Activated naive CD4-positive, alpha-beta T cell treated with anti-CD3 and anti-CD28 coated beads, Interleukin-2, amount 50 U/mL, for 24 hours (primary cell): ENCODE results near the gene MTM1.
A peak's percentile ranks its signal among the peaks of the same experiment; 100 is the strongest.

Experiments used
- H3K27ac Mint-ChIP-seq: one replicate; pipeline ENCODE4 v1.8.0; 2021; ENCODE audit warnings: mild to moderate bottlenecking, mixed read lengths
- H3K27me3 Mint-ChIP-seq: one replicate; pipeline ENCODE4 v1.8.0; 2021; ENCODE audit warnings: mixed read lengths
- H3K36me3 Mint-ChIP-seq: one replicate; pipeline ENCODE4 v1.8.0; 2021; ENCODE audit warnings: mixed read lengths
- H3K4me1 Mint-ChIP-seq: one replicate; pipeline ENCODE4 v1.8.0; 2021; ENCODE audit warnings: mixed read lengths
- H3K4me3 Mint-ChIP-seq: one replicate; pipeline ENCODE4 v1.8.0; 2021; ENCODE audit warnings: mild to moderate bottlenecking, mixed read lengths
- H3K9me3 Mint-ChIP-seq: one replicate; pipeline ENCODE4 v1.8.0; 2021; ENCODE audit warnings: mixed read lengths

MTM1 gene

GRCh38 chrX:150694738-150695410 is 126.5 kb downstream of the MTM1 start:
- H3K36me3 Mint-ChIP-seq: peaks cover 4% of the 10 kb centered on the region
- peak overlapping the region; percentile 91 for H3K27ac Mint-ChIP-seq
- peaks cover 61% of the 10 kb centered on the region for H3K4me1 Mint-ChIP-seq
- no peaks in the 10 kb centered on the region for H3K9me3 Mint-ChIP-seq
- no peaks in the 10 kb centered on the region for H3K27me3 Mint-ChIP-seq
- peak overlapping the region; percentile 93 for H3K4me3 Mint-ChIP-seq

DNA sequence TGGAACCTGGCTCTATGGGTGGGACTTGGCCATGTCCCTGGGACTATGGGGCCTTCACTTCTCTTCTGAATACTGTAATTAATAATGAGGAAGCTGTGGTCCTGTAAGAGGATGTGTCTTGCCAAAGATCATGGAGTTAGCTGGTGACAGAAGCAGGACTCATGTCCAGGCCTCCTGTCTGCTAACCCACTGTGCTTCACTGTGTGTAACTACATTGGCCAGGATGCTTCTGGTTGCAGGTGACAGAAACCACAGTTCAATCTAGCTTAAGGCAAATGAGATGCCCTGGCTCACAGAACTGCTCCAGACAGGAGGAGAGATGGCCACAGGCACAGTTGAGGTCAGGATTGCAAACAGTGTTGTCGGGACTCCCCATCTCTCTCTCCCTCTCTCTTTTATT is 127.9 kb downstream of the MTM1 start:
- Mint-ChIP-seq H3K27me3 (no peaks in the 10 kb centered on the region), H3K36me3 (peaks cover 4% of the 10 kb centered on the region), H3K9me3 (no peaks in the 10 kb centered on the region), H3K27ac (peak overlapping the region; percentile 76), H3K4me1 (peaks cover 52% of the 10 kb centered on the region), H3K4me3 (peak overlapping the region; percentile 93)

DNA sequence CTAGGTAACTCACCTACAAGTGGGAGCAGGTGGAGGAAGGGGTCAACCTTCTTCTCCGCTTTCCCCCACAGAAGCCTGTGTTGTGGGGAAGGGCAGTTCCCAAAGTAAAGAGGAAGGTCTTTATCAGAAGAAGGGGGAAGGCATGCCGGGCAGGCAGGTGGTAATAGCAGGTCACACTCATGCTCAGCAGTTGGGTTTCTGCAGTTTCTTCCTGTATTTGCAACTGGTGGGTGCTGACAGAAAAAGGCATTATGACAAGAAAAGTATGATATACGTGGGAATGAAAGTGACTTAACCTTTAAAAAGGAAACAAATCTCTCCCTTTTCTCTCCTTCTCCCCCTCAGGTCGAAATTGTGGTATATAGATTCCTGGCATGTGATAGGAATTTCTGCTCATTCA is 128.4 kb downstream of the MTM1 start:
- H3K4me1 Mint-ChIP-seq: peaks cover 47% of the 10 kb centered on the region
- H3K4me3 Mint-ChIP-seq: peak overlapping the region; percentile 52
- peak overlapping the region; percentile 72 for H3K27ac Mint-ChIP-seq
- no peaks in the 10 kb centered on the region for H3K27me3 Mint-ChIP-seq
- peaks cover 4% of the 10 kb centered on the region for H3K36me3 Mint-ChIP-seq
- H3K9me3 Mint-ChIP-seq: no peaks in the 10 kb centered on the region

GRCh38 chrX:150697641-150698040 is 129.2 kb downstream of the MTM1 start:
- Mint-ChIP-seq H3K4me1 (peaks cover 39% of the 10 kb centered on the region), H3K27ac (peak overlapping the region; percentile 65), H3K36me3 (peaks cover 4% of the 10 kb centered on the region), H3K27me3 (no peaks in the 10 kb centered on the region), H3K4me3 (peak overlapping the region; percentile 19), H3K9me3 (no peaks in the 10 kb centered on the region)

GRCh38 chrX:150698981-150699380 is 130.6 kb downstream of the MTM1 start:
- Mint-ChIP-seq H3K4me1 (peaks cover 48% of the 10 kb centered on the region), H3K9me3 (no peaks in the 10 kb centered on the region), H3K27ac (peak overlapping the region; percentile 4), H3K27me3 (no peaks in the 10 kb centered on the region), H3K4me3 (no peak overlapping the region), H3K36me3 (peaks cover 9% of the 10 kb centered on the region)

- Mint-ChIP-seq H3K27me3 (no peaks in the 10 kb centered on the region), H3K4me3 (no peak overlapping the region), H3K36me3 (peaks cover 18% of the 10 kb centered on the region), H3K4me1 (peaks cover 53% of the 10 kb centered on the region), H3K27ac (peak overlapping the region; percentile 41), H3K9me3 (no peaks in the 10 kb centered on the region)
Observed at GRCh38 chrX:150700107-150700506, 131.7 kb downstream of the MTM1 start.

DNA sequence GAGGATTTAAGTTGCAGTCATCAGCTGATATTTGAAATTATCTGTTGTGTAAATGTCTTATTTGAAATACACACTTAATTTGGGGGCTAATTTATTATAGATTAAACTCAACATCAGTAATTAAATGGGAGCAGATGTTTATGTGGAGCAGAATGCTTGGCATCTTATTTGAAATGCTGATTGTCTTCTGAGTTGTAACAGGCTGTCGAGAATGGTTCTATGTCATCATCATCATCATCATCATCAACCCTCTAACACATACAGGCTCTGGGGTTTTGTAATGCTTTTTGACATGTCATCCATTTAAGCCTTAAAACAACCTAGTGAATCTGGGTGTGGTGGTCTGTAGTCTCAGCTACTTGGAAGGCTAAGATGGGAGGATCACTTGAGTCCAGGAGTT is 133.0 kb downstream of the MTM1 start:
- Mint-ChIP-seq H3K9me3 (no peaks in the 10 kb centered on the region), H3K36me3 (peaks cover 21% of the 10 kb centered on the region), H3K27me3 (no peaks in the 10 kb centered on the region), H3K4me1 (peaks cover 49% of the 10 kb centered on the region), H3K27ac (peak overlapping the region; percentile 35), H3K4me3 (no peak overlapping the region)

DNA sequence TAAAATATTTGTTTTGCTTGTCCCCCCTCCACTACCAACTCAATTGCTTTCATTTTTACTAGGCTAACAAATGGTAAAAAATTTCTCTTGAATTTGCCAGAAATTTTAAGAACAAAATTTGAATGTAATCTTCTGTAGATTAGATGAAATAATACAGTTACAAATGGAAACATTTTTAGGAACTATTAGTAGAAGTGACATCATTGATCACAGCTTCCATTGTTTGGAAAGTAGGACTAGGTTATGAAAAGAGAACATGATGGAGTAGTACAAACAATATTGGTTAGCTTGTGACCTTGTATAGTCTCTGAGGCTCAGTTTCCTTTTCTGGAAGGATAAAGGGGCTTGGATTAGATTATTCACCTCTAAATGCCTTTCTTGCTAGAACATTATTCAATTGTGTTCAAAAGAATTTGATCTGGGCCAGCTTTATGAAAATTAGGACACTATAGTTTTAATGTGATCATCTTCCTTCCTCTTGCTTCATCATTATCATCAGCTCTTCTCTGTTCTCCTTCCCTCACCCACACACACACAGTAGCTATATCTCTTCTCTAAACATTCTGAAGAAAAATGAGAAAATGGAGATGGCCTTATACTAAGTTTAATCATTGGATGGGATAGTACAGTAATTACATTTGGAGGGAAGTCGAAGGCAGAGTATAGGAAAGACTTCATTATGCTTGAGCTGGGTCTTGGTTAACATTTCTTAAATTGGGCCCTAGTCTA is 134.7 kb downstream of the MTM1 start:
- peaks cover 24% of the 10 kb centered on the region for H3K36me3 Mint-ChIP-seq
- no peaks in the 10 kb centered on the region for H3K9me3 Mint-ChIP-seq
- peak overlapping the region; percentile 92 for H3K27ac Mint-ChIP-seq
- H3K4me3 Mint-ChIP-seq: no peak overlapping the region
- H3K4me1 Mint-ChIP-seq: peaks cover 42% of the 10 kb centered on the region
- H3K27me3 Mint-ChIP-seq: no peaks in the 10 kb centered on the region

DNA sequence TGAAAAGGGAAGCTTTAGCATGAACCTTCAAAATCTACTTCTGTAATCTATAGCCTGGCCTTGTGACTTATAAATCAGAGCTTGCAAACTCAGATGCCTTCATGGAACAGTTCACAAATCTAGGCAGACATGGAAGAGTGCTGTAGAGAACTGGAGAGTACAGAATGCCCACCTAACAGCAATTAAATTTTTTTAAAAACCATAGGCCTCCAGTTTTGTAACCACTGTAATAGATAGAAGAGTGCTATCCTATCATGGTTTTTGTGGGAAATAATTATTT is 135.2 kb downstream of the MTM1 start:
- Mint-ChIP-seq H3K36me3 (peaks cover 24% of the 10 kb centered on the region), H3K4me1 (peaks cover 42% of the 10 kb centered on the region), H3K4me3 (no peak overlapping the region), H3K9me3 (no peaks in the 10 kb centered on the region), H3K27ac (peak overlapping the region; percentile 92), H3K27me3 (no peaks in the 10 kb centered on the region)

- Mint-ChIP-seq H3K27me3 (no peaks in the 10 kb centered on the region), H3K4me1 (peaks cover 44% of the 10 kb centered on the region), H3K4me3 (peak overlapping the region; percentile 33), H3K36me3 (peaks cover 24% of the 10 kb centered on the region), H3K27ac (peak overlapping the region; percentile 85), H3K9me3 (no peaks in the 10 kb centered on the region)
Observed at GRCh38 chrX:150704030-150704613, 135.7 kb downstream of the MTM1 start.

GRCh38 chrX:150712619-150713018 is 144.2 kb downstream of the MTM1 start:
- Mint-ChIP-seq H3K4me1 (peaks cover 56% of the 10 kb centered on the region), H3K27ac (peak overlapping the region; percentile 38), H3K9me3 (no peaks in the 10 kb centered on the region), H3K36me3 (peaks cover 6% of the 10 kb centered on the region), H3K4me3 (no peak overlapping the region), H3K27me3 (no peaks in the 10 kb centered on the region)

DNA sequence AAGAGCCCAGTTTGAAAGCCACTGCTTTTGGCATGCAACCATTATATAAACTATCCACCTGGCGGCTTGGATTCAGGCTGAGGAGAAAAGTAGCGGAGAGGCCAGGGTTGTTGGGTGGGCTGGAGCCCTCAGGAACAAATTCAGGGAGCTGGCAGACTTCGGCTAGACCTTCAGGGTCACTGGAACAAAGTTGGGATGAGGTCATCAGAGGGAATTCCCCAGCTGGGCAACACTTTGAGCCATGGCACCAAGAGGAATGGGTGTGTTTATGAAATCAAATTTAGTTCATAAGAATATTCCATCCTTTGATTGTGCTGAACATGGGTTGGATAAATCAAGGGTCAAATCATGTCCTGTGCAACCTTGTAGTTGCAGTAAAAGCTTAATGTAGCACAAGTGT is 146.8 kb downstream of the MTM1 start:
- Mint-ChIP-seq H3K27ac (peak overlapping the region; percentile 72), H3K27me3 (no peaks in the 10 kb centered on the region), H3K4me1 (peaks cover 43% of the 10 kb centered on the region), H3K36me3 (no peaks in the 10 kb centered on the region), H3K9me3 (no peaks in the 10 kb centered on the region), H3K4me3 (no peak overlapping the region)

GRCh38 chrX:150719621-150720020 is 151.2 kb downstream of the MTM1 start:
- H3K27me3 Mint-ChIP-seq: no peaks in the 10 kb centered on the region
- peaks cover 4% of the 10 kb centered on the region for H3K36me3 Mint-ChIP-seq
- peaks cover 40% of the 10 kb centered on the region for H3K4me1 Mint-ChIP-seq
- no peaks in the 10 kb centered on the region for H3K9me3 Mint-ChIP-seq
- H3K27ac Mint-ChIP-seq: peak overlapping the region; percentile 30
- no peak overlapping the region for H3K4me3 Mint-ChIP-seq
